Measurements from ENCODE around the gene SPAG16. TPM values are rescaled to one million over a fixed set of nuclear protein-coding genes. Genes with fewer than 3 reads are reported as not detected.

The SPAG16 gene
- total RNA-seq, 2 experiments from 2014 or later = 2.8 to 3.2 TPM

DNA sequence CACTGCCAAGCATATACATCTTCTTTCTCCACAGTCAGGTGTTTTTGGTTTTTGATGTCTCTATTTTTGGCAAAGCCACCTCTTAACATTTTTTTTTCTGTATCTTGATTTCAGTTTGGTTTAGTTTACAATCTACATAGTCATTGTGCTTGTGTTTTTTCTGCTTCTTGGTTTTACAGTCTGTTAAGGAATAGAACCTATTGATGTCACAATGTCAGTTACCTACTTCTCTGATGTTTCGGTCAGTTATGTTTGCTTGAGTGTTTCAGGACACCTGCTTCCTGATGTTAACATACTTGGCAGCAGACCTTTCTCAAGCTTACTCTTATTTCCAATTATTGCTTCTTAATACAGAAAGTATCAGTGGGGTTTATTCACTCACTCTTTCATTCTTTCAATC, 253.3 kb downstream of the SPAG16 start:
- TF ChIP-seq, protein P1, sequence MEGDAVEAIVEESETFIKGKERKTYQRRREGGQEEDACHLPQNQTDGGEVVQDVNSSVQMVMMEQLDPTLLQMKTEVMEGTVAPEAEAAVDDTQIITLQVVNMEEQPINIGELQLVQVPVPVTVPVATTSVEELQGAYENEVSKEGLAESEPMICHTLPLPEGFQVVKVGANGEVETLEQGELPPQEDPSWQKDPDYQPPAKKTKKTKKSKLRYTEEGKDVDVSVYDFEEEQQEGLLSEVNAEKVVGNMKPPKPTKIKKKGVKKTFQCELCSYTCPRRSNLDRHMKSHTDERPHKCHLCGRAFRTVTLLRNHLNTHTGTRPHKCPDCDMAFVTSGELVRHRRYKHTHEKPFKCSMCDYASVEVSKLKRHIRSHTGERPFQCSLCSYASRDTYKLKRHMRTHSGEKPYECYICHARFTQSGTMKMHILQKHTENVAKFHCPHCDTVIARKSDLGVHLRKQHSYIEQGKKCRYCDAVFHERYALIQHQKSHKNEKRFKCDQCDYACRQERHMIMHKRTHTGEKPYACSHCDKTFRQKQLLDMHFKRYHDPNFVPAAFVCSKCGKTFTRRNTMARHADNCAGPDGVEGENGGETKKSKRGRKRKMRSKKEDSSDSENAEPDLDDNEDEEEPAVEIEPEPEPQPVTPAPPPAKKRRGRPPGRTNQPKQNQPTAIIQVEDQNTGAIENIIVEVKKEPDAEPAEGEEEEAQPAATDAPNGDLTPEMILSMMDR (IDR thresholded peaks at IDR 0.05) = no peak

DNA sequence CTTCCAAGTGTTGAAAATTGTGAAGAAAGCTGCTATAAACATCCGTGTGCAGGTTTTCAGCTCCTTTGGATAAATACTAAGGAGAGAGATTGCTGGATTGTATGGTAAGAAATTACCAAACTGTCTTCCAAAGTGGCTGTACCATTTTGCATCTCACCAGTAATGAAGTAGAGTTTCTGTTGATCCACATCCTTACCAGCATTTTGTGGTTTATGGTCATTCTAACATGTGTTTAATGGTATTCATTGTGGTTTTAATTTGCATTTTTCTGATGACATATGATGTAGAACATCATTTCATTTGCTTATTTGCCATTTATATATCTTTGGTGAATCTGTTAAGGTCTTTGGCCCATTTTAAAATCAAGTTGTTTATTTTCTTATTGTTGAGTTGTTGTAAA, 260.7 kb downstream of the SPAG16 start:
- H3K4me1 Mint-ChIP-seq (ENCODE audit: low read depth) = no peaks in the 10 kb centered on the region
- intact Hi-C loops (cut with DNase I, micrococcal nuclease) = no loop called here
- no peak for ATAC-seq (ENCODE audit: poor library complexity)
- DNase-seq = no peak
- Histone ChIP-seq H3K27me3 (ENCODE audit: control insufficient read depth in 1 of 2, insufficient read depth in 2 of 2, low read length in 2 of 2) (no peaks in the 10 kb centered on the region), H3K36me3 (ENCODE audit: insufficient read depth, low read length) (no peaks in the 10 kb centered on the region), H3K27ac (ENCODE audit: low read depth in 1 of 2, low read length in 2 of 2) (no peak overlapping the region), H3K4me1 (ENCODE audit: insufficient read depth, low read length) (no peaks in the 10 kb centered on the region), H3K9me3 (ENCODE audit: control insufficient read depth in 1 of 2, insufficient read depth in 1 of 2, low read length in 2 of 2) (peaks cover 0 to 7% of the 10 kb centered on the region in 2 experiments), H3K4me3 (ENCODE audit: low read length) (no peak overlapping the region)
- no peak overlapping the region for H3K4me3 Mint-ChIP-seq
- H3K9me3 Mint-ChIP-seq = no peaks in the 10 kb centered on the region
- no peaks in the 10 kb centered on the region for H3K36me3 Mint-ChIP-seq (ENCODE audit: low read depth)
- TF ChIP-seq, protein P1 (IDR thresholded peaks at IDR 0.05) = no peak
- CTCF ChIA-PET = no interaction called here
- POLR2A ChIA-PET = no interaction called here
- H3K27ac Mint-ChIP-seq = no peak overlapping the region
- no peaks in the 10 kb centered on the region for H3K27me3 Mint-ChIP-seq

More for the DNA sequence above, 253.3 kb downstream of the SPAG16 start:
- Mint-ChIP-seq H3K36me3 (ENCODE audit: low read depth) (no peaks in the 10 kb centered on the region), H3K4me1 (ENCODE audit: low read depth) (no peaks in the 10 kb centered on the region), H3K4me3 (no peak overlapping the region), H3K27me3 (no peaks in the 10 kb centered on the region), H3K27ac (no peak overlapping the region), H3K9me3 (no peaks in the 10 kb centered on the region)
- ATAC-seq (ENCODE audit: poor library complexity) = no peak
- Histone ChIP-seq H3K27me3 (ENCODE audit: control insufficient read depth in 1 of 2, insufficient read depth in 2 of 2, low read length in 2 of 2) (no peaks in the 10 kb centered on the region), H3K27ac (ENCODE audit: low read depth in 1 of 2, low read length in 2 of 2) (no peak overlapping the region), H3K4me1 (ENCODE audit: insufficient read depth, low read length) (no peaks in the 10 kb centered on the region), H3K4me3 (ENCODE audit: low read length) (no peak overlapping the region), H3K36me3 (ENCODE audit: insufficient read depth, low read length) (no peaks in the 10 kb centered on the region), H3K9me3 (ENCODE audit: control insufficient read depth in 1 of 2, insufficient read depth in 1 of 2, low read length in 2 of 2) (peaks cover 0 to 4% of the 10 kb centered on the region in 2 experiments)
- CTCF ChIA-PET = no interaction called here
- POLR2A ChIA-PET = no interaction called here
- no peak for DNase-seq
- intact Hi-C loops (cut with DNase I, micrococcal nuclease) = no loop called here

DNA sequence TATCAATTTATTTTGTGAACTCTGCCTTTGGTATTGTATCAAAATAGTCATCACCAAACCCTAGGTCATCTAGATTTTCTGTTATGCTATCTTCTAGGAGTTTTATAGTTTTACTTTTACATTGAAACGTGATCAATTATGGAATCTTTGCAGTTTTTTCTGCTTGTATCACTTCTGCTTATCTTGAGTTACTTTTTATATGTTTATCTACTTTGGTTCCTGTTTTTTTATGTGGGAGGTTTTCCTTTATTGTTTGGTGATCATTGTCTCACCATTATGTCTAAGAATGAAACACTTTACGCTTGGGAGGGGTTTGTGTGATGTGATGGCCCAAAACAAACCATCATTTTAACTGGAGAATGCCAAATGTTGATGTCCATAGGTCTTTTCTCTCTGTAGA, 261.2 kb downstream of the SPAG16 start:
- Histone ChIP-seq H3K27ac (ENCODE audit: low read depth in 1 of 2, low read length in 2 of 2) (no peak overlapping the region), H3K4me3 (ENCODE audit: low read length) (no peak overlapping the region), H3K27me3 (ENCODE audit: control insufficient read depth in 1 of 2, insufficient read depth in 2 of 2, low read length in 2 of 2) (no peaks in the 10 kb centered on the region), H3K4me1 (ENCODE audit: insufficient read depth, low read length) (no peaks in the 10 kb centered on the region), H3K36me3 (ENCODE audit: insufficient read depth, low read length) (no peaks in the 10 kb centered on the region), H3K9me3 (ENCODE audit: control insufficient read depth in 1 of 2, insufficient read depth in 1 of 2, low read length in 2 of 2) (peaks cover 0 to 4% of the 10 kb centered on the region in 2 experiments)
- intact Hi-C loops (cut with DNase I, micrococcal nuclease) = no loop called here
- no peak for ATAC-seq (ENCODE audit: poor library complexity)
- Mint-ChIP-seq H3K36me3 (ENCODE audit: low read depth) (no peaks in the 10 kb centered on the region), H3K27ac (no peak overlapping the region), H3K9me3 (no peaks in the 10 kb centered on the region), H3K4me3 (no peak overlapping the region), H3K27me3 (no peaks in the 10 kb centered on the region), H3K4me1 (ENCODE audit: low read depth) (no peaks in the 10 kb centered on the region)
- TF ChIP-seq, protein P1 (IDR thresholded peaks at IDR 0.05) = no peak
- POLR2A ChIA-PET = no interaction called here
- DNase-seq = no peak
- CTCF ChIA-PET = no interaction called here
